ENCODE data around the gene GOLGA6A. TPM values are rescaled to one million over a fixed set of nuclear protein-coding genes. Genes with fewer than 3 reads are reported as not detected.
"Not testable (repeated sequence)": the region's sequence is repeated elsewhere in the genome, so short reads cannot be mapped to it uniquely, and the experiment has no call there.

The GOLGA6A gene
- total RNA-seq, 1 experiment from 2014 or later, result not detected

GRCh38 chr15:74108111-74108510 is 25.8 kb upstream of the GOLGA6A start:
- intact Hi-C loops (cut with micrococcal nuclease), result no loop called here
- Histone ChIP-seq H3K27me3 (ENCODE audit: low read length) (no peaks in the 10 kb centered on the region), H3K9ac (ENCODE audit: low read length) (no peak overlapping the region), H4K20me1 (ENCODE audit: low read length) (no peaks in the 10 kb centered on the region), H3K4me3 (ENCODE audit: low read length) (no peak overlapping the region), H3K79me2 (ENCODE audit: low read length) (no peaks in the 10 kb centered on the region), H3K27ac (ENCODE audit: low read length) (no peak overlapping the region), H3K36me3 (ENCODE audit: low read depth, low read length) (no peaks in the 10 kb centered on the region), H3F3A (ENCODE audit: low read length, unreplicated experiment) (no peaks in the 10 kb centered on the region), H3K9me2 (replicated peaks; ENCODE audit: low read length) (no peaks in the 10 kb centered on the region), H3K4me2 (ENCODE audit: low read length) (no peak overlapping the region), H3K4me1 (ENCODE audit: insufficient read depth, low read length) (no peaks in the 10 kb centered on the region), H2AFZ (ENCODE audit: low read length) (no peak overlapping the region), H3K9me3 (ENCODE audit: low read length) (no peaks in the 10 kb centered on the region)
- CTCF ChIA-PET, result no interaction called here
- DNase-seq (no peak), ATAC-seq (no peak)
- no TSS peak for BruUV-seq (replicated peaks)
- POLR2A ChIA-PET (ENCODE audit: unreplicated experiment), result no interaction called here
- TF ChIP-seq EZH2phosphoT487 (IDR thresholded peaks at IDR 0.05; ENCODE audit: borderline replicate concordance, low read length) (no peak), EZH2 (IDR thresholded peaks at IDR 0.05; ENCODE audit: low read length, unreplicated experiment) (no peak), CTCF (conservative IDR thresholded peaks at IDR 0.05; ENCODE audit: low read depth, low read length) (no peak)

- Histone ChIP-seq H2AFZ (ENCODE audit: low read length) (peak overlapping the region; percentile 83), H3K4me2 (ENCODE audit: low read length) (peak overlapping the region; percentile 48; the same call in 1 of the 2 replicates)
- H3K9me2 ChIP-seq (replicated peaks; ENCODE audit: low read length); CTCF ChIA-PET; H3K9me3 ChIP-seq (ENCODE audit: low read length); intact Hi-C loops (cut with micrococcal nuclease); H3F3A ChIP-seq (ENCODE audit: low read length, unreplicated experiment); H3K4me1 ChIP-seq (ENCODE audit: insufficient read depth, low read length); H3K9ac ChIP-seq (ENCODE audit: low read length); H3K36me3 ChIP-seq (ENCODE audit: low read depth, low read length); H4K20me1 ChIP-seq (ENCODE audit: low read length); POLR2A ChIA-PET (ENCODE audit: unreplicated experiment); H3K27ac ChIP-seq (ENCODE audit: low read length); H3K27me3 ChIP-seq (ENCODE audit: low read length); H3K4me3 ChIP-seq (ENCODE audit: low read length); H3K79me2 ChIP-seq (ENCODE audit: low read length): not testable (repeated sequence)
- DNase-seq, result peak; percentile 79
- BruUV-seq (replicated peaks), result TSS peak; percentile 99
- ATAC-seq, result peak; percentile 95
These were observed 17.8 kb upstream of the GOLGA6A start for GRCh38 chr15:74099963-74100733.

- H3K9me2 ChIP-seq (replicated peaks; ENCODE audit: low read length); BruUV-seq (replicated peaks); H3F3A ChIP-seq (ENCODE audit: low read length, unreplicated experiment); H3K36me3 ChIP-seq (ENCODE audit: low read depth, low read length); ATAC-seq; H3K27me3 ChIP-seq (ENCODE audit: low read length); H3K4me1 ChIP-seq (ENCODE audit: insufficient read depth, low read length); H3K79me2 ChIP-seq (ENCODE audit: low read length); DNase-seq; H3K9ac ChIP-seq (ENCODE audit: low read length); H3K4me3 ChIP-seq (ENCODE audit: low read length); H3K27ac ChIP-seq (ENCODE audit: low read length); H3K9me3 ChIP-seq (ENCODE audit: low read length); POLR2A ChIA-PET (ENCODE audit: unreplicated experiment); H2AFZ ChIP-seq (ENCODE audit: low read length); H4K20me1 ChIP-seq (ENCODE audit: low read length); CTCF ChIA-PET; intact Hi-C loops (cut with micrococcal nuclease); H3K4me2 ChIP-seq (ENCODE audit: low read length): not testable (repeated sequence)
These were observed 14.6 kb upstream of the GOLGA6A start for GRCh38 chr15:74096753-74097474.

GRCh38 chr15:74095610-74096009 is 13.3 kb upstream of the GOLGA6A start:
- H3K4me1 ChIP-seq (ENCODE audit: insufficient read depth, low read length); BruUV-seq (replicated peaks); H3K36me3 ChIP-seq (ENCODE audit: low read depth, low read length); H3K4me3 ChIP-seq (ENCODE audit: low read length); H3K27ac ChIP-seq (ENCODE audit: low read length); H3K9me3 ChIP-seq (ENCODE audit: low read length); intact Hi-C loops (cut with micrococcal nuclease); CTCF ChIA-PET; POLR2A ChIA-PET (ENCODE audit: unreplicated experiment); ATAC-seq; H3K9ac ChIP-seq (ENCODE audit: low read length); DNase-seq; H3F3A ChIP-seq (ENCODE audit: low read length, unreplicated experiment); H3K79me2 ChIP-seq (ENCODE audit: low read length); H3K9me2 ChIP-seq (replicated peaks; ENCODE audit: low read length); H3K27me3 ChIP-seq (ENCODE audit: low read length); H3K4me2 ChIP-seq (ENCODE audit: low read length); H2AFZ ChIP-seq (ENCODE audit: low read length); H4K20me1 ChIP-seq (ENCODE audit: low read length): not testable (repeated sequence)

GRCh38 chr15:74094567-74094966 is 12.2 kb upstream of the GOLGA6A start:
- H3F3A ChIP-seq (ENCODE audit: low read length, unreplicated experiment); H3K27me3 ChIP-seq (ENCODE audit: low read length); intact Hi-C loops (cut with micrococcal nuclease); BruUV-seq (replicated peaks); H4K20me1 ChIP-seq (ENCODE audit: low read length); H3K9me2 ChIP-seq (replicated peaks; ENCODE audit: low read length); H3K9me3 ChIP-seq (ENCODE audit: low read length); POLR2A ChIA-PET (ENCODE audit: unreplicated experiment); H3K79me2 ChIP-seq (ENCODE audit: low read length); H3K36me3 ChIP-seq (ENCODE audit: low read depth, low read length); H2AFZ ChIP-seq (ENCODE audit: low read length); ATAC-seq; H3K27ac ChIP-seq (ENCODE audit: low read length); H3K4me2 ChIP-seq (ENCODE audit: low read length); H3K4me3 ChIP-seq (ENCODE audit: low read length); CTCF ChIA-PET; H3K4me1 ChIP-seq (ENCODE audit: insufficient read depth, low read length); H3K9ac ChIP-seq (ENCODE audit: low read length); DNase-seq: not testable (repeated sequence)
